GM18520 (cell line): ENCODE results near the gene NPAS2.

Experiments used
- ATAC-seq: cut with Tn5 transposase; IDR thresholded peaks from one replicate; pipeline ENCODE4 v1.9.1; 2021; ENCODE audit not compliant: unreplicated experiment

NPAS2 gene, protein sequence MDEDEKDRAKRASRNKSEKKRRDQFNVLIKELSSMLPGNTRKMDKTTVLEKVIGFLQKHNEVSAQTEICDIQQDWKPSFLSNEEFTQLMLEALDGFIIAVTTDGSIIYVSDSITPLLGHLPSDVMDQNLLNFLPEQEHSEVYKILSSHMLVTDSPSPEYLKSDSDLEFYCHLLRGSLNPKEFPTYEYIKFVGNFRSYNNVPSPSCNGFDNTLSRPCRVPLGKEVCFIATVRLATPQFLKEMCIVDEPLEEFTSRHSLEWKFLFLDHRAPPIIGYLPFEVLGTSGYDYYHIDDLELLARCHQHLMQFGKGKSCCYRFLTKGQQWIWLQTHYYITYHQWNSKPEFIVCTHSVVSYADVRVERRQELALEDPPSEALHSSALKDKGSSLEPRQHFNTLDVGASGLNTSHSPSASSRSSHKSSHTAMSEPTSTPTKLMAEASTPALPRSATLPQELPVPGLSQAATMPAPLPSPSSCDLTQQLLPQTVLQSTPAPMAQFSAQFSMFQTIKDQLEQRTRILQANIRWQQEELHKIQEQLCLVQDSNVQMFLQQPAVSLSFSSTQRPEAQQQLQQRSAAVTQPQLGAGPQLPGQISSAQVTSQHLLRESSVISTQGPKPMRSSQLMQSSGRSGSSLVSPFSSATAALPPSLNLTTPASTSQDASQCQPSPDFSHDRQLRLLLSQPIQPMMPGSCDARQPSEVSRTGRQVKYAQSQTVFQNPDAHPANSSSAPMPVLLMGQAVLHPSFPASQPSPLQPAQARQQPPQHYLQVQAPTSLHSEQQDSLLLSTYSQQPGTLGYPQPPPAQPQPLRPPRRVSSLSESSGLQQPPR

DNA sequence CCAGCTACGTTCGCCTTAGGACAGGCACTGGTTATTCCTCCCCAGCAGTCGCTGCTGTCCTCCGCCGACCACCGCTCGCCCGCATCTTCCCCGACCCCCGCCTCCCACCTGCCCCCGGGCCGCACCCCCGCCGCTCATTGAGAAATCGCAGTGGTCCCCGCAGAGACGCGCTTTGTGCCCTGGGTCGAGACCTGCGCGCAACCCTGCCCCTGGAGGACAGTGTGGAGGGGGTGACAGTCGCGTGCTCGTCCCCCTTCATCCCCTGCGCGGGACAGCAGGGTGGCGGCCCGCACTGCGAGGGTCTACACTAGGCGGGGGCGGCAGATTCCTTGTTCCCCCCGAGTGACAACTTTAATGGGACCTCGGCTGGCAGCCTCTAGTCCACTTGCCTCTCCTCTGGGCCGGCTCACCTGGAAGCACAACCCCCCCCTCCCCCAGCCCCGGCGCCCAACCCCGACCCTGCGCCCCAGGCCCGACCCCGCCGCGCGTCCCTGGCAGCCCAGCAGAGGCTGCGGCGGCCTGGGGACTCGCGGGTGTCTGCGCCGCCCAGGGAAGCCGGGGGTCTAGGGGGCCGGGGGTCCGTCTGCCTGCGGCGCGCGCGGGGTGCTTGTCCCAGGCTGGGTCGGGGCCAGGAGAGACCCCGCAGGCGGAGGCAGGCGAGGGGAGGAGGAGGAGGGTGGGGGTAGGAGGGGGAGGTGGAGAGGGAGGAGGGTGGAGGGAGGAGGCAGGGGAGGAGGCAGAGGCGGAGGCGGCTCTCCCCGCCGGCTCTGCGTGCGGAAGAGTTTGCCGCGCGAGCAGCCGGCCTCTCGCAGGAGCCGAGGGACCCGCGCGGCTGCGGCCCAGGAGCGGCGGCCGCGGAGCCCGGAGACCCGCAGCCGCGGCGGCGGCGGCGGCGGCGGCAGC, at the start of gene NPAS2:
Gene NPAS2 (plus strand): TSS at position 770 of the 903 bp plus-strand sequence. CDS start 84,616 bp downstream, outside the sequence.
- ATAC-seq, result no peak

DNA sequence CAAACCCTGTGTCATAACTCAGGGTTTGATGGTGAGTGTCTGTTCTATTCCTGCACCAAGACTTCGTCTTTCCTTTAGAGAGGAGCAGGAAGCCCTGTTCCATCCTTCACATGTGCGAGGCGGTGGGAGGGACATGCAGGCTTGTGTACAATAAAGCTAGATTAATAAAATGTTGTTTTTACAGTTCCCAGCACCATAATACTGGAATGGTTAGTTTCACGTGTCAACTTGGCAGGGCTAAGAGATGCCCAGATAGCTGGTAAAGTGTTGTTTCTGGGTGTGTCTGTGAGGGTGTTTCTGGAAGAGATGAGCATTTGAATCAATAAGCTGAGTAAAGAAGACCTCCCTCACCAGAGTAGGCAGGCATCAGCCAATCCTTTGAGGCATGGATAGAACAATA, 48.8 kb upstream of the NPAS2 start:
- ATAC-seq, result no peak

DNA sequence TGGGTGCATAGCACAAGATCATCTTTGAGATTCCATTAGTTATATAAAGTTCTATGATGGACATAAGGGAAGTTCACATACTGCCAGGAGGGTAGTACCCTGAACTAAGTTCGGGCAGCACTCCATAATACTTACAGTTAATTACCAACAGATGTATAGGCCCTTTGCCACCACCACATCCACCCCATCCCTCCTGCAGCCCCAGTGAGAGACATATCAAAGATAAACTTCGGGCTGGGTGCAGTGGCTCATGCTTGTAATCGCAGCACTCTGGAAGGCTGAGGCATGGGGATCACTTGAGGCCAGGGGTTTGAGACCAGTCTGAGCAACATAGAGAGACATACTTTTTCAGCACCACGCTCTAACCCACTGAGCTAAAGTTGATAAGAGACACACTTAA, 46.4 kb upstream of the NPAS2 start:
- ATAC-seq, result no peak

DNA sequence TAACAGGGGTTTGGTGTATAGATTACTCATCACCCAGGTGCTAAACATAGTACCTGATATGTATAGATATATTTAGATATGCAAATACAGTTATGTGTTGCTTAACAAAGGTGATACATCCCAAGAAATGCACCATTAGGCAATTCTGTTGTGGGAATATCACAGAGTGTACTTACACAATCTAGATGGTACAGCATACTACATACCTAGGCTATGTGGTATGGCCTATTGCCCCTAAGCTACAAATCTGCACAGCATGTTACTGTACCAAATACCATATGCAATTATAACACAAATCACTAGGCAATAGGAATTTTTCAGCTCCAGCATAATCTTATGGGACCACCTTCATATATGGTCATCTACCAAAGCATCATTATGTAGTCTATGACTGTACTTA, 43.5 kb upstream of the NPAS2 start:
- ATAC-seq, result no peak

DNA sequence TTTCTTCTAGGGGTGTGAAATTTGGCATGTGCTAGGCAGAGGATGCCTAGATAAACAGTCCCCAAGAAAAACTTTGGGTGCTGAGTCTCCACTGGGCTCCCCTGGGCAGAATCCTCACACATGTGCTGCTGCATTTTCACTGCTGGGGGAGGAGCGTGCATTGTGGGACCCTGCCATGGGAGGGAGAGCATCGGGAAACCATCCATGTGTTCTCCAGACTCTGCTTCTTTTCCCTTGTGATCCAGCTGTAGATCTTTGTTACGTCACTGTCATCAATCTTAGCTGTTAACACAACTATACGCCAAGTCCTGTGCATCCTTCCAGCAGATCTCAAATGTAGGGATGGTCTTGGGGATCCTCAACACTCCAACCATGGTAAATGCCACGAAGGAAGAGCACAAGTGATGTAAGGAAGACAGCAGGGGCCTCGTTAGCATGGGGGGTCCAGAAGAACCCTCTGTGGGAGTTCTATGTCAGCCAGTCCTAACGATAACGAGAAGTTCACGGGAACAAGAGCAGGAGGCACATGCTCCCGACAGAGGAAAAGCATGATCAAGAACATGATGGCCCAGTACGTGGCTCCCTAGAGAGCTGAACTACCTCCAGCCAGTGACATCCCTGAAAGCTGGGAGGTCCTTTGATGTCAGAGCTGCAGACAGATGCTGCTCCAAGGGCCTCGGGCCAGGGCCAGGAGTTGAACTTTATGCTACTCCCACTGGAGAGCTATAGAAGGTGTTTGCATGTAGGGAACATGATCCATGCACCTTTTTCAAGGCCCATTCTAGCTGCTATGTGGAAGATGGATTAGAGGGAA, 41.1 kb upstream of the NPAS2 start:
- ATAC-seq, result no peak

DNA sequence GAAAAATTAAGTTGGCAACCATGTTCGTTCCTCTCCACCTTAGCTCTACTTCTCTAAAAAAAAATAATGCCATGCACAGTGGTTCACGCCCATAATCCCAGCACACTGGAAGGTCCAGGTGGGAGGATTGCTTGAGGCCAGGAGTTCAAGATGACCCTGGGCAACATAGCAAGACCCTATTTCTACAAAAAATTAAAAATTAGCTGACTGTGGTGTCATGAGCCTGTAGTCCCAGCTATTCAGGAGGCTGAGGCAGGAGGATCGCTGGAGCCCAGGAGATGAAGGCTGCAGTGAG, 40.1 kb upstream of the NPAS2 start:
- ATAC-seq, result no peak

DNA sequence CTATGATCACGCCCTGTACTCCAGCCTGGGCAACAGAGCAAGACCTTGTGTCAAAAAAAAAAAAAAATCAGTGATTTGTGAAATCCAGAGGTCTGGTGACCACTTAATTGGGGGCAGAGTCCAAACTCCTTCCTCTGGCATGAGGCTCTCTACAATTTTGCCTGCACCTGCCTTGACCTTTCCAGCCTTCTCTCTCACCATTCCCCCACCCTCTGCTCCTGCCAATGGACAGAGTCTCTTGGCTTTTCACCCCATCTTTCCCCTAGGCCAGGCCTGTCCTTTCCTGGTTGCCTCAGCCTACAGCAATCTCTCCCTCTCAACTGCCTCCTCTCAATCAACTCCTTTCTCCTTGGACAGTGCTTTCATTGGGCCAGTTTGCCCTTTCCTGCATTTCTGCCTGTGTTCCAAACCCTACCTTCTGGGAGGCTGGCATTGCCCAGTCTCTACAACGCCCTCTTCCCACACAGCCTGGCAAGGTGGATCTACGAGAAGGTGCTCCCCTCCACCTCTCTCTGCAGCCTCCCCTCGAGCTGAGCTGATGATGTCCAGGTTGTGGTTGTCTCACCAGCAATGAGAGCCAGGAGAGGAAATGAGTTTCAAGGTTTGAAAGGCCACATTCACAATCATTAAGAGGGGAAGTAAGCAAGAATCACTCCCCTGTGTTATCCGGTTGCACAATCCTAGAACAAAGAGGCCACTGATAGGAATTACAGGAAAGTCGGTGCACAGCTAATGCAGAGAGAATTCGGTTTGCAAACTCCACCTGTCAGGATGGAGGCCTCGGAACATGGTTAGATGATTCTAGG, 39.5 kb upstream of the NPAS2 start:
- ATAC-seq, result no peak

DNA sequence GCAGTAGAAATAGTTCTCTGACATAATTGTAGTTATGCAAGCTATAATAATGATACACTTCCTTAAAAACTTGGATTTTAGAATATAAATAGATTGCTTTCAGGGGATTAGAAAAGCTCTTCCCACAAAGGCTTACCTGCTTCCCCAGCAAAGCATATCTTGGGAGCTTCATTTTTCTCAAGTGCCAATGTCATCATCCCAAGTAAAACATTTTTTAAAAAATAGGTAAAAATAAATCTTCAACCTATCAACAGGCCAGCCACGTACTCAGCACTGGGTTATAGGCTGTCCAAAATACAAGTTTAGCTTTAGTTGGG, 39.0 kb upstream of the NPAS2 start:
- no peak for ATAC-seq

DNA sequence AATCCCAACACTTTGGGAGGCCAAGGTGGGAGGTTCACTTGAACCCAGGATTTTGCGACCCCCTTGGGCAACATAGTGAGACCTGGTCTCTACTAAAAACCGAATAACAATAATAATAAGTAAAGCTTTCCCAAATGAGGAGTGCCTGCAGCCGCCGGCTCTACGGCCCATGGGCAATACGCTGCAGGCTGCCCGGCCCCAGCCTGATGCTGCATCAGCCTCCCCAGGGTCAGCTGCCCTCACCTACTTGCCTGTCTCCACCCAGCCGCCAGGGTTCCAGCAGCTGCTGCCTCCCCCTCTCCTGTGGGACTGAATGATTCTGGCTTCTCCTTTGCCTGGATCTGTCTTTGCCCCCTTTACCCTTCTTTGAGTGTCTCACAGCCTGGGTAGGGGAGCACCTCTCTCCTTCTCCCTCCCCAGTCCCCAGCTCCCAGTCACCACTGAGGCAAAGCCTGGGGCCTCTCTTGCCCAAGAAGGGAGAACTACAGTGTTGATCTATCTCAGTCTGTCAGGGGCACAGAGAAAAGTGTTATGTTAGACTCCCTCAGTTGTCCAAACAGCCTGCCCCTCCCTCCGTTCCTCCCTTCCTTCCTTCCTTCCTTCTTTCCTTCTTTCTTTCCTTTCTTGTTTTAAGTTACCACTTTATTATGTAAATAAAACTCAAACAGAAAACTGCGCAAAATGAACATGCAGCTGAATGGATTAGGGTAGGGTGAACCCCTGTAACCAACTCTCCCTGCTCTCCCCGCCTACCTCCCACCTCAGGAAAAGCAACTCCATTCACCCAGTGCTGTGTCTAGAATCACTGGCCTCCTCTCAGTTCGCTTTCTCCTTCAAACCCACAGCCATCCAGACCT, 38.2 kb upstream of the NPAS2 start:
- ATAC-seq, result no peak

DNA sequence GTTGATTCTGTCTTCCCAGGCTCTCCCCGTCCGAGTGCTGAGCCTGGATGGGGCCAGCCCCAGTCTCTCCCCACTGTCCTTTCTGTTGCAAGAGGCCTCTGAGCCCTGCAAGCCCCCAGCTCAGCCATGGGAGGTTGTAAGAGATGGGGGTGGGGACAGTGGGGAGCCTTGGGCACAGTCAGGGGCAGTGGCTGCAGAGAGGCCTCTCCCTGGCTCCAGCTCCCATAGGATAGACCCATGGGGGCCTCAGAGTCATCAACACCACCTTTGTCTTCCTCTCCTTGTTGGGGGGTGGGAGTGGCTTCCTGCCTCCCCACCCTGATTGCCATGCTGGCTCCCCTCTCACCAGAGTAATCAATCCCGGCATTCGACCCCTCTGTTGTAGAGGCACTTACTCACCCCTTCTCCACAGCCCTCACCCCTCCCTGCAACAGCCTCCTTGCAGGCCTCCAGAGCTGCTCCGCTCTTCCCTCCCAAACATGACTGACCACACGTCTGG, 37.5 kb upstream of the NPAS2 start:
- ATAC-seq, result no peak

DNA sequence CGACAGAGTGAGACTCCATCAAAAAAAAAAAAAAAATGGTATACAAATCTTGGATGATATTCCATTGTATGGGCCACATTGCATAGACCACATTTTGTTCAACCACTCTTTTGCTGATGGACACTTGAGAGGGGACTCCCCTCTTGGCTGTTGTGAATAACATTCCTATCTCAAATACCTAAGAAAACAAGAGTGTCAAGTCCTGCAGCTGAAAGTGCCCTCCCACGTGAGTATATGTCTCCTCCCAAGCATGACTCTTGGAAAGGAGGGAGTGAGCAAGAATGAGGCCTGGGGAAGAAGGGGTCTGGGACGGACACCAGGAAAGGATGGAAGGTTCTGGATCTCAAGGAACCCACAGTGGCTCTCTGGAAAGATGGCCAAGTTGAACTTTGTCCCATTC, 36.0 kb upstream of the NPAS2 start:
- no peak for ATAC-seq

DNA sequence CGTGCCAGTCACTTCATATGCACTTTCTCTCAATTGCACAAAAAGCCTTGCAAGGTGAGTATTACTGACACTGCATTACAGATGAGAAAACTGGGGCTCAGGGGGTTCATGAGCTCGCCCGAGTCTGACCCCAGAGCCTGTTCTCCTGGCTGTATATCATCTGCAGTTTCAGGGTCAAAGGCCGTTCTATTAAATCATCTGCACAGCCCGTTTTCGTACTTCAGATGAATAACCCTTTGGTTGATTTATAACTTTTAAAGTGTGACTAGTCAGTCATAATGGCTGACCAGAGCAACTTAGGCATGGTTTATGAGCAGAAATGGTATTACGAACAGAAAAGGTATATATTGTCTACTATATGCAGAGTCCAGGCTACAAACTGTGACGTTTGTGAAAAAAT, 35.3 kb upstream of the NPAS2 start:
- ATAC-seq, result no peak

DNA sequence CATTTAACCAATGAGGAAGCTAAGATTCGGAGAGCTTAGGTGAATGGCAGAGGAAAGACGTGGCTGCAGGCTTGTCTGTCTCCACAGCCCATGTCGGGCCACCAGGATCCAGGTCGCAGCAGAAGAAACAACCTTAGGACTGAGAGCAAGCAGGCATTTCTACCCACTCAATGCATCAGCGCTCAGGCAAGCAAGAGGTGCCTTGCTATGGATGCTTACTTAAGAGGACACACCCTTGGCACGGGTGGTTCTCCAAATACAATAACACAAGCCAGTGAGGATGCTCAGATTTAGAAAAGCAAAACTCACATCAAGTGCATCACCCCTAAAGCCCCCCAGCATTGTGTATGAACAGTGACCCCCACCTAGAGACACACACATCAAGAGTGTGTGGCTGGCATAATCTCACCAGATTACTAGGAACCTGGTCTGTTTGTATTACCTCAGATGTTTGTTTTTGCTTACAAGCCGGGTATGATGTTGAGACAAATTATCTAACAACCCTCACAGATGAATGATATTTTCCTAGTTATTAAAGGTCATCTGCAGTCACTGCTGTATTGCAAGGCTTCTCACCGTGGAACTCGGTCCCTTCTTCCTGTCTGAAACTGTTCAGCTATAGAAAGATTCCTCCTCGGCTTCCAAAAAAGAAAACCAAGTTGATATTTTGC, 34.2 kb upstream of the NPAS2 start:
- ATAC-seq, result no peak

DNA sequence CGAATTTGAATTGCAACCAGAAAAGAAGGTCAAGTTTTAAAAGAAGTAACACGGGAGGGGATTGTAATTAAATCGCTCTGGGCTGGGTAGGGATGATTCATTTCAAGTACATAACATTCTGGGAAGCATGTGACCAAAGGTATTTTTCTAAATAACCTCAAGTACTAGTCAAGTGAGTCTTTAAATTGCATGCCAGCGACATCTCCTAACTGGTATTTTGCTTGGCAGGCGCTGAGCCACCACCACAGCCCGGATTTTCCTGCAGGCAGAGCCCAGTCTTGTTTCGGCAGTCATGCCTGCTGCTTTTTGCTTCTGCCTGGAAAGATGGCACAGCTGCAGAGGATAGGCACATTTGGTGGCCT, 33.7 kb upstream of the NPAS2 start:
- no peak for ATAC-seq

DNA sequence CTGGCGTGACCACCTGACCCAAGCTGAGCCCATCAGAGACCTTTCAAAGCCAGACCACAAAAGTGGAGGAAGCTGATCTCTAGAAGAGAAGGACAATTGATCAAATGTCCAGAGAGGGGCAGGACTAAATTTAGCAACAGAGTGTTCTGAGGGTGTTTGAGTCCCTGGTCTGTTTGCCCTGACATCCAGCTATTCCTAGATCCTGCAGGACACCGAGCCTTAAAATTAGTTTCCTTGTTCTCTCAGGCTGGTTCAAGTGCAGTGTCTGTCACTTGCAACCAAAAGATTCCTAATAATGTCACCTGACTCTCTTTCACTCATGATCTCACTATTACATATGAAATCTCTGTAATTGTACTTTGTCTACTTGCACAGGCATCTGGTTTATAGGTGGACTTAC, 33.0 kb upstream of the NPAS2 start:
- no peak for ATAC-seq

DNA sequence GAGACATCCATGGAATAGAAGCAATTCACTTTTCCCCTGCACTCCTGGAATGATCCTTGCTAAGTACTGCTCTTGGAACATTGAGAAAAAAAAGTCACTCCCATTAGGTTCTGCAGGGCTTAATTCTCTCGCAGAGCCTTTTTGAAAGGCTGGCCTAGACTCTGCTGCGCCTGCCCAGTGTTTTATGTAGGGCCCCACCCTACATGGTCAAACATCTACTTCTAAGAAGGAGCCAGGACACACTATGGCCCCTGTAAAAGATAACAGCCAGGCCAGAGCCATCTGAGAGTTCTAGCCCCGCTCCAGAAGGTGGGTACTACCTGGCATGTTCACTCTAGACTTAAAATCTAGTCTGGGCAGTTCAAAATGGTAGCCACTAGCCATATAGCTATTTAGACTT, 30.6 kb upstream of the NPAS2 start:
- ATAC-seq, result no peak

DNA sequence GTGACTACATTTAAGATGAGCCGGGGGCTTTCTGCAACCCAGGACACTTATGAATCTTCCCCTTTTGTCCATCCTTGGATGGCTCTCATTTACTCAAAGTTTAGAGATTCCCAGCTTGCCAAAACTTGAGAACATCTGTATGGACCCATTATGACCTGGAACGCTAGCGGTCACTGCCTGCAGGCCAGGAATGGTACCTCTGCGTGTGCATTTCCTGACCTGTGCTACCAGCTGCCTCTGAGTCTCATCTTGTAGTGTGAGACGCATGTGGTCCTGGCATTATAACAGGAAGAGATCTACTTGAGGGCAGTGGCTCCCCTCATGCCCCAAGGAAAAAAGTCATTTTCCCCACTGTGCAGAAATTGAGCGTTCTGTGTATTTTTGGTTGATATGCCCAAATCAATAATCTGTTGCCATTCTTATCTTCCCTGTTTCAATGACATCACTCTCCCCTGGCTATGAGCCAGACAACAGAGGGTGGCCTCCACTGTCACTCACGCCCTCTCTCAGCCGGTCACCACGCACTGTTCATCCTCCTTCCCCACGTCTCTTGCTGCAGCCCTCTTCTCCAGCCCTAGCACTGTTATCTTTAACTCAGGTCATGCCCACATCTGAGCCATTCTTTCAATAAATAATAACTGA, 28.5 kb upstream of the NPAS2 start:
- no peak for ATAC-seq

DNA sequence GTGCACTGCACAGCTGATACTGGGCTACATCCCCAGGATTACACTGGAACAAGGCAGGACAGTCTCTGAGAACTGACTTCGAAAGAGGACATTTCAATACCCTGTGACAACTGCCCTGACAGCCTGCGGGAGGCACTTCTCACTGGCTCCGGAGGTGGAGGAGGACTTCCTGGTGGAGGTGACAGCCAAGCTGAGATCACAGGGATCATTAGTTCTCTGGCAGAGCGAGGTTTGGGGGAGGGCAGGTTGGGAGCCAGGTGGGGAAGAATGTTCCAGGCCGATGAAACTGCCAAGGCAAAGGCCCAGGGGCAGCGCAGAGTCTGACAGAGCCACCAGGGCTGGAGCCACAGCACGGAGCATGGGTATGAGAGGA, 28.0 kb upstream of the NPAS2 start:
- no peak for ATAC-seq
